GM23338 (cell line): ENCODE data around the gene SH3RF2. TPM values are rescaled to one million over a fixed set of nuclear protein-coding genes. Genes with fewer than 3 reads are reported as not detected.
"Not testable (repeated sequence)": the region's sequence is repeated elsewhere in the genome, so short reads cannot be mapped to it uniquely, and the experiment has no call there.

Experiments
- ATAC-seq: fragments of 200-7000 bp; cut with Tn5 transposase; 3 replicates; pipeline ENCODE4 v1.9.1; 2020
- DNase-seq: peaks from one replicate; pipeline ENCODE4 v3.0.0-alpha.2; 2015; ENCODE audit warnings: low spot score
- H2AFZ ChIP-seq: fragments of 200-600 bp; sonication (generic); 2 replicates; pipeline ENCODE4 v1.8.0; 2016; ENCODE audit warnings: antibody characterized with exemption, mild to moderate bottlenecking, moderate library complexity
- H3F3A ChIP-seq: fragments of 200-600 bp; sonication (generic); replicated peaks from 2 replicates; pipeline ENCODE4 v1.8.0; 2017; ENCODE audit warnings: antibody characterized with exemption, mixed run types, low read depth
- H3K27ac ChIP-seq: fragments of 200-600 bp; sonication (generic); 2 replicates; pipeline ENCODE4 v1.6.1; 2016; ENCODE audit warnings: low read depth
- H3K27me3 ChIP-seq: fragments of 200-600 bp; sonication (generic); 2 replicates; pipeline ENCODE4 v1.8.0; 2016; ENCODE audit warnings: mild to moderate bottlenecking, mixed run types, moderate library complexity; ENCODE audit not compliant: insufficient read depth
- H3K36me3 ChIP-seq: fragments of 200-600 bp; sonication (generic); 2 replicates; pipeline ENCODE4 v1.8.0; 2016; ENCODE audit warnings: mild to moderate bottlenecking; ENCODE audit not compliant: insufficient read depth
- H3K4me1 ChIP-seq: fragments of 200-600 bp; sonication (generic); 2 replicates; pipeline ENCODE4 v1.8.0; 2016; ENCODE audit warnings: mild to moderate bottlenecking, moderate library complexity; ENCODE audit not compliant: insufficient read depth
- H3K4me2 ChIP-seq: fragments of 200-600 bp; sonication (generic); 2 replicates; pipeline ENCODE4 v1.7.1; 2017; ENCODE audit warnings: mixed run types
- H3K4me3 ChIP-seq: fragments of 200-600 bp; sonication (generic); 2 replicates; pipeline ENCODE4 v1.6.1; 2016; ENCODE audit warnings: mixed run types
- H3K79me2 ChIP-seq: fragments of 200-600 bp; sonication (generic); replicated peaks from 2 replicates; pipeline ENCODE4 v1.8.0; 2017; ENCODE audit warnings: mild to moderate bottlenecking; ENCODE audit not compliant: insufficient read depth
- H3K9me2 ChIP-seq: fragments of 200-600 bp; sonication (generic); 2 replicates; pipeline ENCODE4 v1.8.0; 2017; ENCODE audit not compliant: insufficient read depth
- H4K20me1 ChIP-seq: fragments of 200-600 bp; sonication (generic); replicated peaks from 2 replicates; pipeline ENCODE4 v1.8.0; 2017; ENCODE audit warnings: mild to moderate bottlenecking; ENCODE audit not compliant: insufficient read depth
- H3K27ac Mint-ChIP-seq: 2 replicates; pipeline ENCODE4 v1.8.0; 2020; ENCODE audit warnings: inconsistent platforms, mild to moderate bottlenecking, moderate library complexity, mixed read lengths
- H3K27me3 Mint-ChIP-seq: 3 replicates; pipeline ENCODE4 v1.8.0; 2022; ENCODE audit warnings: low read depth, mild to moderate bottlenecking, moderate library complexity, mixed read lengths, inconsistent platforms; ENCODE audit not compliant: insufficient read depth, poor library complexity
- H3K36me3 Mint-ChIP-seq: 3 replicates; pipeline ENCODE4 v1.8.0; 2021; ENCODE audit warnings: low read depth, mild to moderate bottlenecking, inconsistent platforms, moderate library complexity, mixed read lengths
- H3K4me1 Mint-ChIP-seq: 3 replicates; pipeline ENCODE4 v1.8.0; 2020; ENCODE audit warnings: mild to moderate bottlenecking, inconsistent platforms, mixed read lengths
- H3K4me3 Mint-ChIP-seq: 3 replicates; pipeline ENCODE4 v1.8.0; 2021; ENCODE audit warnings: moderate library complexity, mild to moderate bottlenecking, inconsistent platforms, mixed read lengths
- H3K9me3 Mint-ChIP-seq: 3 replicates; pipeline ENCODE4 v1.8.0; 2020; ENCODE audit warnings: moderate library complexity, mild to moderate bottlenecking, inconsistent platforms, mixed read lengths
- CREB1 ChIP-seq: fragments of 250-450 bp; sonication (Bioruptor Pico); IDR thresholded peaks from 2 replicates; pipeline ENCODE4 v1.5.0; 2020; ENCODE audit warnings: low read depth, mild to moderate bottlenecking, moderate library complexity
- ETS1 ChIP-seq: IDR thresholded peaks from 2 replicates; pipeline ENCODE4 v1.6.1; 2016; ENCODE audit warnings: antibody characterized with exemption
- EZH2 ChIP-seq: fragments of 200-600 bp; sonication (generic); IDR thresholded peaks from one replicate; pipeline ENCODE4 v1.8.0; 2017; ENCODE audit warnings: antibody characterized with exemption, mild to moderate bottlenecking, low read depth; ENCODE audit not compliant: unreplicated experiment
- EZH2phosphoT487 ChIP-seq: fragments of 200-600 bp; sonication (generic); IDR thresholded peaks from one replicate; pipeline ENCODE4 v1.8.1; 2018; ENCODE audit warnings: antibody characterized with exemption; ENCODE audit not compliant: unreplicated experiment
- NANOG ChIP-seq: IDR thresholded peaks from 2 replicates; pipeline ENCODE4 v1.6.1; 2016; ENCODE audit warnings: antibody characterized with exemption, borderline replicate concordance
- POLR2AphosphoS5 ChIP-seq: IDR thresholded peaks from 2 replicates; pipeline ENCODE4 v1.6.1; 2016; ENCODE audit warnings: antibody characterized with exemption, low read depth
- ZNF114 ChIP-seq: fragments of 250-450 bp; sonication (Bioruptor Pico); IDR thresholded peaks from 2 replicates; pipeline ENCODE4 v1.5.0; 2020; ENCODE audit warnings: mild to moderate bottlenecking, moderate library complexity
- ZNF331 ChIP-seq: fragments of 250-450 bp; sonication (Bioruptor Pico); IDR thresholded peaks from 2 replicates; pipeline ENCODE4 v1.5.0; 2020; ENCODE audit warnings: low read depth, mild to moderate bottlenecking, moderate library complexity
- polyA plus RNA-seq: library from polyadenylated mRNA; unstranded; fragments of >200 nt; fragmentation: Nextera tagmentation; extraction: Ambion mirVana; gene quantifications from 2 replicates; pipeline ENCODE4 v1.2.1, GENCODE V29; 2016
- total RNA-seq: library from RNA; depleted of rRNA; stranded (reverse); fragments of >200 nt; shearing (Covaris generic); gene quantifications from 2 replicates; pipeline ENCODE4 v1.2.3, GENCODE V29; 2014
- TF ChIP-seq, protein P1 (sequence below), 2 experiments: fragments of 200-600 bp in 1 of 2; sonication (generic) in 1 of 2; conservative IDR thresholded peaks; 2 replicates each; pipeline versions ENCODE4 v1.5.1 to v1.6.1; 2016 to 2017; ENCODE audit warnings: antibody characterized with exemption in 2 of 2, low read depth in 2 of 2, mild to moderate bottlenecking in 2 of 2, moderate library complexity in 1 of 2
- TF ChIP-seq, protein P2 (sequence below): fragments of 250-450 bp; sonication (Bioruptor Pico); IDR thresholded peaks from 2 replicates; pipeline ENCODE4 v1.5.0; 2020; ENCODE audit warnings: mild to moderate bottlenecking, moderate library complexity
- TF ChIP-seq, protein P3 (sequence below): IDR thresholded peaks from one replicate; pipeline ENCODE4 v1.6.1; 2018; ENCODE audit warnings: antibody characterized with exemption; ENCODE audit not compliant: unreplicated experiment

The SH3RF2 gene
- total and polyA plus RNA-seq, 2 experiments from 2014 or later: 1.7 to 2.4 TPM

- TF ChIP-seq CREB1 (CRISPR knock-in tag) (no peak), ZNF331 (no peak), EZH2phosphoT487 (no peak), EZH2 (no peak), POLR2AphosphoS5 (no peak), ZNF114 (CRISPR knock-in tag) (no peak), ETS1 (no peak), NANOG (no peak)
- TF ChIP-seq, protein P1, sequence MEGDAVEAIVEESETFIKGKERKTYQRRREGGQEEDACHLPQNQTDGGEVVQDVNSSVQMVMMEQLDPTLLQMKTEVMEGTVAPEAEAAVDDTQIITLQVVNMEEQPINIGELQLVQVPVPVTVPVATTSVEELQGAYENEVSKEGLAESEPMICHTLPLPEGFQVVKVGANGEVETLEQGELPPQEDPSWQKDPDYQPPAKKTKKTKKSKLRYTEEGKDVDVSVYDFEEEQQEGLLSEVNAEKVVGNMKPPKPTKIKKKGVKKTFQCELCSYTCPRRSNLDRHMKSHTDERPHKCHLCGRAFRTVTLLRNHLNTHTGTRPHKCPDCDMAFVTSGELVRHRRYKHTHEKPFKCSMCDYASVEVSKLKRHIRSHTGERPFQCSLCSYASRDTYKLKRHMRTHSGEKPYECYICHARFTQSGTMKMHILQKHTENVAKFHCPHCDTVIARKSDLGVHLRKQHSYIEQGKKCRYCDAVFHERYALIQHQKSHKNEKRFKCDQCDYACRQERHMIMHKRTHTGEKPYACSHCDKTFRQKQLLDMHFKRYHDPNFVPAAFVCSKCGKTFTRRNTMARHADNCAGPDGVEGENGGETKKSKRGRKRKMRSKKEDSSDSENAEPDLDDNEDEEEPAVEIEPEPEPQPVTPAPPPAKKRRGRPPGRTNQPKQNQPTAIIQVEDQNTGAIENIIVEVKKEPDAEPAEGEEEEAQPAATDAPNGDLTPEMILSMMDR (conservative IDR thresholded peaks at IDR 0.05; ENCODE audit: low read depth in 2 of 2): no peak
- TF ChIP-seq, protein P2, sequence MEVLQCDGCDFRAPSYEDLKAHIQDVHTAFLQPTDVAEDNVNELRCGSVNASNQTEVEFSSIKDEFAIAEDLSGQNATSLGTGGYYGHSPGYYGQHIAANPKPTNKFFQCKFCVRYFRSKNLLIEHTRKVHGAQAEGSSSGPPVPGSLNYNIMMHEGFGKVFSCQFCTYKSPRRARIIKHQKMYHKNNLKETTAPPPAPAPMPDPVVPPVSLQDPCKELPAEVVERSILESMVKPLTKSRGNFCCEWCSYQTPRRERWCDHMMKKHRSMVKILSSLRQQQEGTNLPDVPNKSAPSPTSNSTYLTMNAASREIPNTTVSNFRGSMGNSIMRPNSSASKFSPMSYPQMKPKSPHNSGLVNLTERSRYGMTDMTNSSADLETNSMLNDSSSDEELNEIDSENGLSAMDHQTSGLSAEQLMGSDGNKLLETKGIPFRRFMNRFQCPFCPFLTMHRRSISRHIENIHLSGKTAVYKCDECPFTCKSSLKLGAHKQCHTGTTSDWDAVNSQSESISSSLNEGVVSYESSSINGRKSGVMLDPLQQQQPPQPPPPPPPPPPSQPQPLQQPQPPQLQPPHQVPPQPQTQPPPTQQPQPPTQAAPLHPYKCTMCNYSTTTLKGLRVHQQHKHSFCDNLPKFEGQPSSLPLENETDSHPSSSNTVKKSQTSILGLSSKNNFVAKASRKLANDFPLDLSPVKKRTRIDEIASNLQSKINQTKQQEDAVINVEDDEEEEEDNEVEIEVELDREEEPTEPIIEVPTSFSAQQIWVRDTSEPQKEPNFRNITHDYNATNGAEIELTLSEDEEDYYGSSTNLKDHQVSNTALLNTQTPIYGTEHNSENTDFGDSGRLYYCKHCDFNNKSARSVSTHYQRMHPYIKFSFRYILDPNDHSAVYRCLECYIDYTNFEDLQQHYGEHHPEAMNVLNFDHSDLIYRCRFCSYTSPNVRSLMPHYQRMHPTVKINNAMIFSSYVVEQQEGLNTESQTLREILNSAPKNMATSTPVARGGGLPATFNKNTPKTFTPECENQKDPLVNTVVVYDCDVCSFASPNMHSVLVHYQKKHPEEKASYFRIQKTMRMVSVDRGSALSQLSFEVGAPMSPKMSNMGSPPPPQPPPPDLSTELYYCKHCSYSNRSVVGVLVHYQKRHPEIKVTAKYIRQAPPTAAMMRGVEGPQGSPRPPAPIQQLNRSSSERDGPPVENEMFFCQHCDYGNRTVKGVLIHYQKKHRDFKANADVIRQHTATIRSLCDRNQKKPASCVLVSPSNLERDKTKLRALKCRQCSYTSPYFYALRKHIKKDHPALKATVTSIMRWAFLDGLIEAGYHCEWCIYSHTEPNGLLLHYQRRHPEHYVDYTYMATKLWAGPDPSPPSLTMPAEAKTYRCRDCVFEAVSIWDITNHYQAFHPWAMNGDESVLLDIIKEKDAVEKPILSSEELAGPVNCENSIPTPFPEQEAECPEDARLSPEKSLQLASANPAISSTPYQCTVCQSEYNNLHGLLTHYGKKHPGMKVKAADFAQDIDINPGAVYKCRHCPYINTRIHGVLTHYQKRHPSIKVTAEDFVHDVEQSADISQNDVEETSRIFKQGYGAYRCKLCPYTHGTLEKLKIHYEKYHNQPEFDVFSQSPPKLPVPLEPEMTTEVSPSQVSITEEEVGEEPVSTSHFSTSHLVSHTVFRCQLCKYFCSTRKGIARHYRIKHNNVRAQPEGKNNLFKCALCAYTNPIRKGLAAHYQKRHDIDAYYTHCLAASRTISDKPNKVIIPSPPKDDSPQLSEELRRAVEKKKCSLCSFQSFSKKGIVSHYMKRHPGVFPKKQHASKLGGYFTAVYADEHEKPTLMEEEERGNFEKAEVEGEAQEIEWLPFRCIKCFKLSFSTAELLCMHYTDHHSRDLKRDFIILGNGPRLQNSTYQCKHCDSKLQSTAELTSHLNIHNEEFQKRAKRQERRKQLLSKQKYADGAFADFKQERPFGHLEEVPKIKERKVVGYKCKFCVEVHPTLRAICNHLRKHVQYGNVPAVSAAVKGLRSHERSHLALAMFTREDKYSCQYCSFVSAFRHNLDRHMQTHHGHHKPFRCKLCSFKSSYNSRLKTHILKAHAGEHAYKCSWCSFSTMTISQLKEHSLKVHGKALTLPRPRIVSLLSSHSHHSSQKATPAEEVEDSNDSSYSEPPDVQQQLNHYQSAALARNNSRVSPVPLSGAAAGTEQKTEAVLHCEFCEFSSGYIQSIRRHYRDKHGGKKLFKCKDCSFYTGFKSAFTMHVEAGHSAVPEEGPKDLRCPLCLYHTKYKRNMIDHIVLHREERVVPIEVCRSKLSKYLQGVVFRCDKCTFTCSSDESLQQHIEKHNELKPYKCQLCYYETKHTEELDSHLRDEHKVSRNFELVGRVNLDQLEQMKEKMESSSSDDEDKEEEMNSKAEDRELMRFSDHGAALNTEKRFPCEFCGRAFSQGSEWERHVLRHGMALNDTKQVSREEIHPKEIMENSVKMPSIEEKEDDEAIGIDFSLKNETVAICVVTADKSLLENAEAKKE (CRISPR knock-in tag): no peak
- TF ChIP-seq, protein P3, sequence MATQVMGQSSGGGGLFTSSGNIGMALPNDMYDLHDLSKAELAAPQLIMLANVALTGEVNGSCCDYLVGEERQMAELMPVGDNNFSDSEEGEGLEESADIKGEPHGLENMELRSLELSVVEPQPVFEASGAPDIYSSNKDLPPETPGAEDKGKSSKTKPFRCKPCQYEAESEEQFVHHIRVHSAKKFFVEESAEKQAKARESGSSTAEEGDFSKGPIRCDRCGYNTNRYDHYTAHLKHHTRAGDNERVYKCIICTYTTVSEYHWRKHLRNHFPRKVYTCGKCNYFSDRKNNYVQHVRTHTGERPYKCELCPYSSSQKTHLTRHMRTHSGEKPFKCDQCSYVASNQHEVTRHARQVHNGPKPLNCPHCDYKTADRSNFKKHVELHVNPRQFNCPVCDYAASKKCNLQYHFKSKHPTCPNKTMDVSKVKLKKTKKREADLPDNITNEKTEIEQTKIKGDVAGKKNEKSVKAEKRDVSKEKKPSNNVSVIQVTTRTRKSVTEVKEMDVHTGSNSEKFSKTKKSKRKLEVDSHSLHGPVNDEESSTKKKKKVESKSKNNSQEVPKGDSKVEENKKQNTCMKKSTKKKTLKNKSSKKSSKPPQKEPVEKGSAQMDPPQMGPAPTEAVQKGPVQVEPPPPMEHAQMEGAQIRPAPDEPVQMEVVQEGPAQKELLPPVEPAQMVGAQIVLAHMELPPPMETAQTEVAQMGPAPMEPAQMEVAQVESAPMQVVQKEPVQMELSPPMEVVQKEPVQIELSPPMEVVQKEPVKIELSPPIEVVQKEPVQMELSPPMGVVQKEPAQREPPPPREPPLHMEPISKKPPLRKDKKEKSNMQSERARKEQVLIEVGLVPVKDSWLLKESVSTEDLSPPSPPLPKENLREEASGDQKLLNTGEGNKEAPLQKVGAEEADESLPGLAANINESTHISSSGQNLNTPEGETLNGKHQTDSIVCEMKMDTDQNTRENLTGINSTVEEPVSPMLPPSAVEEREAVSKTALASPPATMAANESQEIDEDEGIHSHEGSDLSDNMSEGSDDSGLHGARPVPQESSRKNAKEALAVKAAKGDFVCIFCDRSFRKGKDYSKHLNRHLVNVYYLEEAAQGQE: no peak
- Histone ChIP-seq H3K27me3 (no peaks in the 10 kb centered on the region), H3K9me2 (peaks cover 4% of the 10 kb centered on the region; the same call in 1 of the 2 replicates), H3K79me2 (no peaks in the 10 kb centered on the region), H4K20me1 (no peaks in the 10 kb centered on the region), H3K36me3 (no peaks in the 10 kb centered on the region), H3K4me2 (no peak overlapping the region), H3F3A (no peaks in the 10 kb centered on the region), H3K4me1 (peaks cover 8% of the 10 kb centered on the region; the same call in 1 of the 2 replicates), H3K4me3 (no peak overlapping the region), H3K27ac (no peak overlapping the region), H2AFZ (peak overlapping the region; percentile 83)
- H3K27ac Mint-ChIP-seq: no peak overlapping the region
- no peaks in the 10 kb centered on the region for H3K27me3 Mint-ChIP-seq
- ATAC-seq: no peak
- no peaks in the 10 kb centered on the region for H3K9me3 Mint-ChIP-seq
- DNase-seq: no peak
- peaks cover 14% of the 10 kb centered on the region; the same call in 2 of the 3 replicates for H3K4me1 Mint-ChIP-seq
- no peak overlapping the region for H3K4me3 Mint-ChIP-seq
- no peaks in the 10 kb centered on the region for H3K36me3 Mint-ChIP-seq
Measured at GRCh38 chr5:145962001-145962400, 25.6 kb downstream of the SH3RF2 start.

GRCh38 chr5:145964008-145964407 lies 27.6 kb downstream of the SH3RF2 start:
- H3K36me3 Mint-ChIP-seq, H3K9me3 Mint-ChIP-seq, H4K20me1 ChIP-seq, DNase-seq, H3K36me3 ChIP-seq, H2AFZ ChIP-seq, H3K4me2 ChIP-seq, H3K4me1 ChIP-seq, H3K4me3 Mint-ChIP-seq, H3K27ac ChIP-seq, H3K27me3 Mint-ChIP-seq, H3K9me2 ChIP-seq, H3K27ac Mint-ChIP-seq, ATAC-seq, H3K27me3 ChIP-seq, H3K4me3 ChIP-seq, H3K79me2 ChIP-seq, H3F3A ChIP-seq: not testable (repeated sequence)
- peaks cover 14% of the 10 kb centered on the region; the same call in 2 of the 3 replicates for H3K4me1 Mint-ChIP-seq
